Stimulated activated naive CD8-positive, alpha-beta T cell treated with anti-CD3 and anti-CD28 coated beads, Interleukin-15, Interleukin-2, amounts not matched to agents 100 ng/mL and 50 ng/mL, for 24 hours (primary cell): ENCODE measurements around the gene ARHGEF10L.
A peak's percentile ranks its signal among the peaks of the same experiment; 100 is the strongest.

Experiments used
- H3K27ac Mint-ChIP-seq: one replicate; pipeline ENCODE4 v1.8.0; 2021; ENCODE audit warnings: mild to moderate bottlenecking, mixed read lengths
- H3K27me3 Mint-ChIP-seq: one replicate; pipeline ENCODE4 v1.8.0; 2021; ENCODE audit warnings: mixed read lengths
- H3K36me3 Mint-ChIP-seq: one replicate; pipeline ENCODE4 v1.8.0; 2021; ENCODE audit warnings: low read depth, mixed read lengths
- H3K4me1 Mint-ChIP-seq: one replicate; pipeline ENCODE4 v1.8.0; 2021; ENCODE audit warnings: low read depth, mixed read lengths
- H3K4me3 Mint-ChIP-seq: one replicate; pipeline ENCODE4 v1.8.0; 2021; ENCODE audit warnings: mild to moderate bottlenecking, mixed read lengths
- H3K9me3 Mint-ChIP-seq: one replicate; pipeline ENCODE4 v1.8.0; 2021; ENCODE audit warnings: mixed read lengths

ARHGEF10L gene

DNA sequence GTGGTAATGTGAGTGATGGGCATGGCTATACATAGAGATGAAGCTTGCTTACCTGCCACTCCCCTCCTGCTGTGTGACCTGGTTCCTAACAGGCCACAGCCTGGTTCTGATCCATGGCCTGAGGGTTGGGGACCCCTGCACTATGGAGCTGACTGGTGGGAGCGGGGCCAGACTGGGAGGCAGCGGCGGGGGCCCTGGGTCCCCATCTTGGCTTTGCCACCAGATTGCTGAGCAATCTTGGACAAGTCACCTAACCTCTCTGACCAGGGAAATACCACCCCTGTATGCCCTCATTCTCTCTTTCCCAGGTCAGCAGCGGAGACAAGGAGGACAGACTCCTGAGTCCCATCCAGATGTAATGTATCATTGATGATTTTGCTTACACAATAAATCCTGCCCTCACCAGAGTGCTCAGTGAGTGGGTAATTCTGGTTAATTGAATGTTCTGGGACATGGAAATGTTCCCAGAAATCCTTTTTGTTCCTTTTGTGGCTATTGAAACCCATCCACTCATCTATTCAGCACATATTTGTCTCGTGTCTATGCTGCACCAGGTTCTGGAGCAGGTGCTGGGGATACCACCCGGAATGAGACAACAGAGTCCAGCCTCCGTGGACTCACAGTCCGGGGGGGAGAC lies 4.1 kb upstream of the ARHGEF10L start:
- Mint-ChIP-seq H3K4me3 (no peak overlapping the region), H3K4me1 (no peaks in the 10 kb centered on the region), H3K9me3 (no peaks in the 10 kb centered on the region), H3K27me3 (peaks cover 35% of the 10 kb centered on the region), H3K36me3 (no peaks in the 10 kb centered on the region), H3K27ac (no peak overlapping the region)

GRCh38 chr1:17538010-17538409 lies 1.5 kb upstream of the ARHGEF10L start:
- peaks cover 50% of the 10 kb centered on the region for H3K27me3 Mint-ChIP-seq
- H3K4me3 Mint-ChIP-seq, result no peak overlapping the region
- H3K9me3 Mint-ChIP-seq, result no peaks in the 10 kb centered on the region
- H3K27ac Mint-ChIP-seq, result no peak overlapping the region
- H3K4me1 Mint-ChIP-seq, result no peaks in the 10 kb centered on the region
- H3K36me3 Mint-ChIP-seq, result no peaks in the 10 kb centered on the region

DNA sequence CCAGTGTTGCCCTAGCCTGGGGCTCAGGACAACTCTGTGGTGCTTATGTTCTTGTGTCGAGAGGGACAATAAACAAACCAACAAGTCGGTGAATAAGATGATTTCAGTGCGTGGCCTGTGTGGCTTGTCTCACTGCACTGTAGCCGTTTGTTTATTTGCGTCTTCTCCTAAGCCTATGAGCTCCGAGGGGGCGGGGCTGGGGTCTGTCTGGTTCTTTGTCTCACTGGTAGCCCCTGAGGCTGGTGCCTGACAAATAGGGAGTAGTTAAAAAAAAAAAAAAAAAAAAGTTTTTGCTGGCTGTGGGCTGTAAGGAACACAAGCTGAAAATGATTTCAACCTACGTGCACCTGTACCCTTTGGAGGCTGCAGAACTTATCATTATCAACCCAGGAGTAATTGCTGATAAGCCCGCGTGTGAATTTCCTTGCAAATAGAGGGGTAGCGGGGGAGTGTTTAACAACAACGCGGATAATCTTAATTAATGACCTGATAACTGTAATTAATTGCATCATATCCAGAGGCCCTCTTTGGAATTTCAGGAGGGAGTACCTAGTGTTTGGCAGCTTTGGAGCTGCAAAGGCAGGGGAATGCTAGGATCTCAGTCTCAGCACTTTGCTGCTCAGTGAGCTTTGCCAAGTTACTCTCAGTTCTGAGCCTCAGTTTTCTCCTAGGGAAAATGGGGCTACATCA lies 925 bp upstream of the ARHGEF10L start:
- Mint-ChIP-seq H3K27ac (no peak overlapping the region), H3K27me3 (peaks cover 50% of the 10 kb centered on the region), H3K4me1 (no peaks in the 10 kb centered on the region), H3K36me3 (no peaks in the 10 kb centered on the region), H3K9me3 (no peaks in the 10 kb centered on the region), H3K4me3 (no peak overlapping the region)

- no peaks in the 10 kb centered on the region for H3K36me3 Mint-ChIP-seq
- peak overlapping the region; percentile 20 for H3K4me3 Mint-ChIP-seq
- H3K9me3 Mint-ChIP-seq, result no peaks in the 10 kb centered on the region
- no peak overlapping the region for H3K27ac Mint-ChIP-seq
- H3K4me1 Mint-ChIP-seq, result no peaks in the 10 kb centered on the region
- peaks cover 50% of the 10 kb centered on the region for H3K27me3 Mint-ChIP-seq
Measured at GRCh38 chr1:17539118-17539476, 401 bp upstream of the ARHGEF10L start.

DNA sequence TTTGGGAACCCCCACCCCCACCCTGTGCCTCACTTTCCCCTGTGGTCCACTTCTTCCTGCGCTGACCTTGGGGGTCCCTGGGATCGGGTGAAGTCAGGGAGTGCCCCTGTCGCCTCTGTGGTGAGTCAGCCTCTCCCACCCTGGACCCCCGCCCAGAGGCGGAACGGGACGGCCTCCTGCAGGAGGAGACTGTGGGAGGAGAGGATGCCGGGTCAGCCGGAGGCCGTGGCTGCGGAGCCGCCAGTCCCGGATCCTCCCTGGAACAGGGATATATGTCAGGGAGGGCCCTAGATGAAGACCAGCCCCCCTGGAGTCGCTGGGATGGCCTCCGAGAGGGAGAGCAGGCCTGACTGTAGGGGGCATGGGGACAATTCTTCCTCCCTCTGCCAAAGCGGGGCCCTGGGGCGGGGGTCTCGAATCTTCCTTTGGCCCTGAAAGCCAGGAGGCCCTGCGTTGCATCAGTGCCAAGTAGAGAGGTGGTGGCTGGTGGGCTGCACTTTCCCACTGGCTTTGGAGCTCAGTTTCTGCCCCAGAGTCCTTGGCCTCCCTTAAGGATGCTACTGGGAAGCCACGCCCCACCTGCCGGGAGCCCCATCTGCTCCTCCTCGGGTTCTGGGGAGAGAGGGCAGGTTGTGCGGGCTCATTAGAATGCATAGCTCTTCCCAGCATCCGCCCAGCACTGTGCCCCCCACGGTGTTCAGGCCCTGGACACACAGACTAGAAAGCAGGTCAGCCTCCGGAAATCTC lies 930 bp downstream of the ARHGEF10L start:
- peak overlapping the region; percentile 20 for H3K4me3 Mint-ChIP-seq
- no peaks in the 10 kb centered on the region for H3K4me1 Mint-ChIP-seq
- no peak overlapping the region for H3K27ac Mint-ChIP-seq
- H3K36me3 Mint-ChIP-seq, result no peaks in the 10 kb centered on the region
- peaks cover 3% of the 10 kb centered on the region for H3K9me3 Mint-ChIP-seq
- peaks cover 58% of the 10 kb centered on the region for H3K27me3 Mint-ChIP-seq

DNA sequence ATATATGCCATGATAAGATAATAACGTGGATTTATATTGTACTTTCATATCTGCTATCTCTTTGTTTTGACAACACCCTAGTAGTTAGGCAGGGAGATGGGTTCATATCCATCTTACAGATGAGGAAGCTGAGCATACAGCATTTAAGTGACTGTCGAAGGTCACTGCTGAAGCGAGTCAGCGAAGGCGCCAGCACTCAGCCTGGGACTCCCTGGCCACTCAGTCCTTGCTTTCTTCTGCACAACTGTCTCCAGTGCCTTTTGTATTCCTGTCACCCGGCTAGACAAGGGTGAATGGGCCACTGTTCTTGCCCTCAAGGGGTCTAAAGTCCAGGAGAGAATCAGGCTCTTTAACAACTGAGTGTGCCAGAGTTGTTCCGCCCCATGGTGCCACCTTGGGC lies 3.1 kb downstream of the ARHGEF10L start:
- Mint-ChIP-seq H3K4me1 (no peaks in the 10 kb centered on the region), H3K36me3 (no peaks in the 10 kb centered on the region), H3K27ac (no peak overlapping the region), H3K9me3 (peaks cover 3% of the 10 kb centered on the region), H3K4me3 (no peak overlapping the region), H3K27me3 (peaks cover 46% of the 10 kb centered on the region)

DNA sequence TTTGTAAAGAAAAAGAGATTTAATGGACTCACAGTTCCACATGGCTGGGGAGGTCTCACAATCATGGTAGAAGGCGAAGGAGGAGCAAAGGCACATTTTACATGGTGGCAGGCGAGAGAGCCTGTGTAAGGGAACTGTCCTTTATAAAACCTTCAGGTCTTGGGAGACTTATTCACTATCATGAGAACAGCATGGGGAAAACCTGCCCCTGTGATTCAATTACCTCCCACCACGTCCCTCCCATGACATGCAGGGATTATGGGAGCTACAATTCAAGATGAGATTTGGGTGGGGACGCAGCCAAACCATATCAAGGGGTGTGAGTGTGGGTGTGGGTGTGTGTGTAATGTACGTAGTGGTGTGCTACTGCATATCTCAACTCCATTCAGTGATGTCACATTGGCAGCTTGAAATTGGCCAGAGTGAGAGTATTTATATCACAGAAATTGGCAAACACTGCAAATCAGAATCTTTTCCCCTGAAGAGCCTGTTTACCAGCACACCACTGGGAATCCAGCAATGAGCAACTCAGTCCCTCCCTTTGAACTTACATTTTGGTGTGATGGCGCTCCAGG lies 5.4 kb downstream of the ARHGEF10L start:
- Mint-ChIP-seq H3K4me3 (no peak overlapping the region), H3K4me1 (no peaks in the 10 kb centered on the region), H3K27ac (no peak overlapping the region), H3K9me3 (peaks cover 3% of the 10 kb centered on the region), H3K27me3 (peaks cover 38% of the 10 kb centered on the region), H3K36me3 (no peaks in the 10 kb centered on the region)

GRCh38 chr1:17545356-17545755 lies 5.9 kb downstream of the ARHGEF10L start:
- Mint-ChIP-seq H3K4me1 (no peaks in the 10 kb centered on the region), H3K27me3 (peaks cover 37% of the 10 kb centered on the region), H3K27ac (no peak overlapping the region), H3K36me3 (no peaks in the 10 kb centered on the region), H3K4me3 (no peak overlapping the region), H3K9me3 (peaks cover 3% of the 10 kb centered on the region)

- no peak overlapping the region for H3K4me3 Mint-ChIP-seq
Measured at GRCh38 chr1:17546946-17547670, 7.6 kb downstream of the ARHGEF10L start.

GRCh38 chr1:17549384-17549783 lies 9.9 kb downstream of the ARHGEF10L start:
- Mint-ChIP-seq H3K36me3 (no peaks in the 10 kb centered on the region), H3K27me3 (peaks cover 31% of the 10 kb centered on the region), H3K4me1 (no peaks in the 10 kb centered on the region), H3K27ac (no peak overlapping the region), H3K9me3 (peaks cover 3% of the 10 kb centered on the region), H3K4me3 (no peak overlapping the region)

More at GRCh38 chr1:17546946-17547670, 7.6 kb downstream of the ARHGEF10L start:
- H3K36me3 Mint-ChIP-seq, result no peaks in the 10 kb centered on the region
- H3K9me3 Mint-ChIP-seq, result peaks cover 3% of the 10 kb centered on the region
- H3K4me1 Mint-ChIP-seq, result no peaks in the 10 kb centered on the region
- no peak overlapping the region for H3K27ac Mint-ChIP-seq
- peaks cover 36% of the 10 kb centered on the region for H3K27me3 Mint-ChIP-seq

- Mint-ChIP-seq H3K27me3 (peaks cover 25% of the 10 kb centered on the region), H3K4me1 (no peaks in the 10 kb centered on the region), H3K27ac (peak overlapping the region; percentile 11), H3K36me3 (no peaks in the 10 kb centered on the region), H3K4me3 (no peak overlapping the region), H3K9me3 (no peaks in the 10 kb centered on the region)
Measured at GRCh38 chr1:17550729-17551584, 11.5 kb downstream of the ARHGEF10L start.

DNA sequence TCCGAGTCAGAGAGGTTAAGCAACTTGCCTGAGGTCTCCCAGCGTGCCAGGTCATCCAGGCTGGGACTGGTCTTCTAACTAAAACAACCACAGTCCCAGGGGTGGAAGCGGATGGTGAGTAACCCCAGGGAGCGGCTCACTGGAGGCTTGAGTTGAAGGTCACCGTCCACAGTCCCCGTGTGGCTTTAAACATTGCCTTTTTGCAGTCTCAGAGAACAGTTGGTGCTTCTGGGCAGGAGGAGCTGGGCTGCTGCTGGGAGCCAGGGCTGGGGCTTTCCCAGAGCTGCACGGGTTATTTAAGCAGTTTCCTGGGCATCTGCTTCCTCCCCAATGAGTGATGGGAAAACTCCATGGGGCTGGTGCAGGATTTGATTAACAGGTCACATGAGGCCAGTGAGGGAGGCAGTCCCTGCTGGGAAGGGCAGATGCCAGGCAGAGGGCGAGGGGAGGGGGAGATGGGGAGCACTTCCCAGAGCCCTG lies 12.3 kb downstream of the ARHGEF10L start:
- no peaks in the 10 kb centered on the region for H3K4me1 Mint-ChIP-seq
- H3K9me3 Mint-ChIP-seq, result no peaks in the 10 kb centered on the region
- no peak overlapping the region for H3K4me3 Mint-ChIP-seq
- H3K27me3 Mint-ChIP-seq, result peaks cover 25% of the 10 kb centered on the region
- no peaks in the 10 kb centered on the region for H3K36me3 Mint-ChIP-seq
- H3K27ac Mint-ChIP-seq, result no peak overlapping the region

DNA sequence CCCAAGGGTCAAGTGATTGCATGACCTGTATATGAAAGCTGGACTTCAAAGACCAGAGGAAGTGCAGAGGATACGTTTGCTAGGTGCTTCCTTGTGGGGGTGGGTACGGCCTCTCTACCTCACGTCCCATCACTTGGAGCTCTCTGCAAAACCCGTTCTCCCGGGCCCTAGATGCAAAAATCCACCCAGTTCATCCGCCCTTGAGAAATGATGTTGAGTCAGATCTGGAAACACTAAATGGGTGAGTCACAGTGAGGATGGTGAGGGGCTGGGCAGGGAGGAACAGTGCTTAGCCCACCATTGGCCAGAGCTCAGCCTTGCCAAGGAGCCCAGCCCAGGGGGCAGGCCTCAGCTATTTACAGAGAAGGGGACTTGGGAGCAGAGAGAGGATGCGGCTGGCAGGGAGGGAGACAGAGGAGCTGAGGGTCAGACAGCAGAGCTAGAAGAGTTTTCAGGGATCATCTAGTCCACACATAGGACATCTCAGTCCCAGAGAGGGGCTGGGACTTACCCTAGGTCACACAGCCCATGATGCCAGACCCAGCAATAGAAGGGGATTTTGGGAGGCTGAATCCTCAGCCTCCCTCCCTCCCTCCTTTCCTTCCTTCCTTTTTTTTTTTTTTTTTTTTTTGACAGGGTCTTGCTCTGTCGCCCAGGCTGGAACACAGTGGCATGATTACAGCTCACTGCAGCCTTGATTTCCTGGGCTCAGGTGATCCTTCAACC lies 14.6 kb downstream of the ARHGEF10L start:
- Mint-ChIP-seq H3K27me3 (peaks cover 18% of the 10 kb centered on the region), H3K27ac (no peak overlapping the region), H3K4me1 (no peaks in the 10 kb centered on the region), H3K36me3 (no peaks in the 10 kb centered on the region), H3K9me3 (no peaks in the 10 kb centered on the region), H3K4me3 (no peak overlapping the region)
